Natural killer cell (primary cell): ENCODE results near the gene HINFP. TPM values are rescaled to one million over a fixed set of nuclear protein-coding genes. Genes with fewer than 3 reads are reported as not detected.

Source experiments
- ATAC-seq, 3 donors: fragments of 150-1000 bp in 2 of 3; fragments of 200-7000 bp in 1 of 3; cut with Tn5 transposase; 1 replicate in 1 of 3; 2 replicates in 2 of 3; pipeline ENCODE4 v1.10.0; 2021; ENCODE audit warnings: mild to moderate bottlenecking in 2 of 3, moderate library complexity in 2 of 3
- DNase-seq, 2 donors: peaks; one replicate each; pipeline versions ENCODE4 v3.0.0 to v3.0.0-alpha.2; 2013 to 2021; ENCODE audit warnings: mixed read lengths in 1 of 2
- H3K27ac ChIP-seq: one replicate; pipeline ENCODE4 v1.5.1; 2013; ENCODE audit warnings: mild to moderate bottlenecking, low read length
- H3K27me3 ChIP-seq: one replicate; pipeline ENCODE4 v1.6.1; 2013; ENCODE audit warnings: low read length; ENCODE audit not compliant: control insufficient read depth, insufficient read depth
- H3K36me3 ChIP-seq: one replicate; pipeline ENCODE4 v1.6.1; 2013; ENCODE audit warnings: low read length; ENCODE audit not compliant: control insufficient read depth, insufficient read depth
- H3K4me1 ChIP-seq: one replicate; pipeline ENCODE4 v1.6.1; 2013; ENCODE audit warnings: low read length; ENCODE audit not compliant: control insufficient read depth, insufficient read depth
- H3K4me3 ChIP-seq: one replicate; pipeline ENCODE4 v1.5.1; 2013; ENCODE audit warnings: low read length
- H3K9me3 ChIP-seq: one replicate; pipeline ENCODE4 v1.6.1; 2013; ENCODE audit warnings: low read length; ENCODE audit not compliant: control insufficient read depth, insufficient read depth
- H3K27ac Mint-ChIP-seq, 2 donors: one replicate each; pipeline ENCODE4 v1.8.0; 2022; ENCODE audit warnings: mild to moderate bottlenecking in 2 of 2, mixed read lengths in 2 of 2, moderate library complexity in 1 of 2
- H3K27me3 Mint-ChIP-seq, 2 donors: one replicate each; pipeline ENCODE4 v1.8.0; 2022; ENCODE audit warnings: low read depth in 2 of 2, mixed read lengths in 2 of 2
- H3K36me3 Mint-ChIP-seq: one replicate; pipeline ENCODE4 v1.8.0; 2022; ENCODE audit warnings: mixed read lengths
- H3K4me1 Mint-ChIP-seq, 2 donors: one replicate each; pipeline ENCODE4 v1.8.0; 2022; ENCODE audit warnings: mixed read lengths in 2 of 2
- H3K4me3 Mint-ChIP-seq: one replicate; pipeline ENCODE4 v1.8.0; 2022; ENCODE audit warnings: mild to moderate bottlenecking, moderate library complexity, mixed read lengths
- H3K9me3 Mint-ChIP-seq, 2 donors: one replicate each; pipeline ENCODE4 v1.8.0; 2022; ENCODE audit warnings: mixed read lengths in 2 of 2
- CTCF ChIP-seq: fragments of 200-600 bp; IDR thresholded peaks from one replicate; pipeline ENCODE4 v1.8.0; 2022; ENCODE audit warnings: antibody characterized with exemption
- WGBS: methylation state at CpG from one replicate; pipeline ENCODE4 v1.1.7; 2013; ENCODE audit warnings: missing lambda C conversion rate; ENCODE audit not compliant: insufficient coverage; 5-methylcytosine and 5-hydroxymethylcytosine counted together
- intact Hi-C: fragments of 100-400 bp; cut with micrococcal nuclease; formaldehyde crosslinking; loops from one replicate; pipeline ENCODE4 v1.14.2; 2022
- total RNA-seq, 4 donors: library from RNA; stranded (reverse); fragments of 120-200 nt in 1 of 4; gene quantifications; one replicate each; pipeline versions ENCODE4 v1.2.3 to v1.2.4, GENCODE V29; 2013 to 2022

Gene HINFP
- total RNA-seq, 3 donors from 2014 or later (not counting 1 experiment from before 2014, with no cell fraction given), result 30.2 to 38.2 (median 31.5) TPM

GRCh38 chr11:119145551-119145950, 24.2 kb downstream of the HINFP start:
- Mint-ChIP-seq H3K36me3 (no peaks in the 10 kb centered on the region), H3K27ac (no peak overlapping the region), H3K9me3 (no peaks in the 10 kb centered on the region), H3K4me3 (no peak overlapping the region), H3K4me1 (peaks cover 0 to 16% of the 10 kb centered on the region in 2 donors), H3K27me3 (peaks cover 43 to 44% of the 10 kb centered on the region in 2 donors)
- H3K9me3 ChIP-seq, result no peaks in the 10 kb centered on the region
- H3K27ac ChIP-seq, result no peak overlapping the region
- ATAC-seq, result no peak
- no peak overlapping the region for H3K4me3 ChIP-seq
- no peaks in the 10 kb centered on the region for H3K36me3 ChIP-seq
- no peak for DNase-seq
- TF ChIP-seq CTCF, result no peak
- WGBS, result 65% methylated on average over 3 of the region's 3 CpGs
- H3K4me1 ChIP-seq, result peaks cover 13% of the 10 kb centered on the region
- H3K27me3 ChIP-seq, result peaks cover 23% of the 10 kb centered on the region
- intact Hi-C loops, result no loop called here

GRCh38 chr11:119147604-119148333, 26.4 kb downstream of the HINFP start:
- H3K4me1 ChIP-seq, result peaks cover 13% of the 10 kb centered on the region
- Mint-ChIP-seq H3K27me3 (peaks cover 48 to 64% of the 10 kb centered on the region in 2 donors), H3K36me3 (no peaks in the 10 kb centered on the region), H3K27ac (no peak overlapping the region), H3K4me3 (peak overlapping the region; percentile 67), H3K4me1 (peaks cover 0 to 16% of the 10 kb centered on the region in 2 donors), H3K9me3 (no peaks in the 10 kb centered on the region)
- H3K27me3 ChIP-seq, result peaks cover 23% of the 10 kb centered on the region
- H3K36me3 ChIP-seq, result no peaks in the 10 kb centered on the region
- no peak overlapping the region for H3K4me3 ChIP-seq
- WGBS, result 37% methylated on average over 5 of the region's 6 CpGs
- DNase-seq (peak in 1 of 2 donors; percentile 43), ATAC-seq (no peak)
- intact Hi-C loops, result no loop called here
- H3K27ac ChIP-seq, result no peak overlapping the region
- TF ChIP-seq CTCF, result no peak
- H3K9me3 ChIP-seq, result no peaks in the 10 kb centered on the region

- TF ChIP-seq CTCF, result no peak
- H3K27me3 Mint-ChIP-seq, result peaks cover 49 to 65% of the 10 kb centered on the region in 2 donors
- H3K27me3 ChIP-seq, result peaks cover 23% of the 10 kb centered on the region
Observed at GRCh38 chr11:119148720-119149017, 27.3 kb downstream of the HINFP start.

More at GRCh38 chr11:119148720-119149017, 27.3 kb downstream of the HINFP start:
- H3K36me3 ChIP-seq, result no peaks in the 10 kb centered on the region
- H3K27ac ChIP-seq, result no peak overlapping the region
- H3K4me1 ChIP-seq, result peaks cover 13% of the 10 kb centered on the region
- Mint-ChIP-seq H3K4me1 (peaks cover 0 to 16% of the 10 kb centered on the region in 2 donors), H3K9me3 (no peaks in the 10 kb centered on the region), H3K27ac (no peak overlapping the region), H3K4me3 (peak overlapping the region; percentile 75), H3K36me3 (no peaks in the 10 kb centered on the region)
- ATAC-seq (no peak), DNase-seq (no peak)
- intact Hi-C loops, result no loop called here
- WGBS, result 4% methylated on average over 16 of the region's 16 CpGs
- H3K9me3 ChIP-seq, result no peaks in the 10 kb centered on the region
- peak overlapping the region; percentile 31 for H3K4me3 ChIP-seq
